Sigmoid colon (tissue), 7 donors: Measurements from ENCODE around the gene GOLGA1. TPM values are rescaled to one million over a fixed set of nuclear protein-coding genes. Genes with fewer than 3 reads are reported as not detected.

Experiments
- DNase-seq: peaks from one replicate; pipeline ENCODE4 v3.0.0-alpha.2; 2019
- H3K27ac ChIP-seq, 4 donors: fragments of 200-600 bp; sonication (generic); one replicate each; pipeline ENCODE4 v1.5.1; 2016 to 2019; ENCODE audit warnings: mild to moderate bottlenecking in 1 of 4
- H3K27me3 ChIP-seq, 3 donors: fragments of 200-600 bp; sonication (generic); one replicate each; pipeline ENCODE4 v1.5.1; 2019; ENCODE audit warnings: mild to moderate bottlenecking in 1 of 3
- H3K36me3 ChIP-seq, 4 donors: fragments of 200-600 bp; sonication (generic); one replicate each; pipeline ENCODE4 v1.5.1; 2016 to 2019
- H3K4me1 ChIP-seq, 4 donors: fragments of 200-600 bp; sonication (generic); one replicate each; pipeline ENCODE4 v1.5.1; 2017 to 2019
- H3K4me3 ChIP-seq, 4 donors: fragments of 200-600 bp; sonication (generic); one replicate each; pipeline ENCODE4 v1.5.1; 2017 to 2019; ENCODE audit warnings: mild to moderate bottlenecking in 2 of 4, moderate library complexity in 1 of 4
- H3K9me3 ChIP-seq, 4 donors: fragments of 200-600 bp in 3 of 4; sonication (generic) in 3 of 4; one replicate each; pipeline versions ENCODE4 v1.5.1 to v1.6.1; 2013 to 2019
- CTCF ChIP-seq, 4 experiments: fragments of 450-650 bp in 3 of 4; fragments of 200-600 bp in 1 of 4; IDR thresholded peaks; one replicate each; pipeline ENCODE4 v1.5.1; 2016 to 2019; ENCODE audit warnings: antibody characterized with exemption in 4 of 4, mild to moderate bottlenecking in 3 of 4, moderate library complexity in 2 of 4
- EP300 ChIP-seq, 4 donors: sonication (generic); formaldehyde crosslinking; IDR thresholded peaks; one replicate each; pipeline ENCODE4 v1.6.1; 2017; ENCODE audit warnings: antibody characterized with exemption in 4 of 4
- POLR2A ChIP-seq, 2 donors: fragments of 450-650 bp; IDR thresholded peaks; one replicate each; pipeline ENCODE4 v1.6.1; 2016; ENCODE audit warnings: antibody characterized with exemption in 2 of 2, mild to moderate bottlenecking in 2 of 2, moderate library complexity in 2 of 2
- POLR2AphosphoS5 ChIP-seq, 4 donors: sonication (generic); formaldehyde crosslinking; IDR thresholded peaks; one replicate each; pipeline ENCODE4 v1.6.1; 2017; ENCODE audit warnings: antibody characterized with exemption in 4 of 4
- WGBS, 2 donors: extraction: QIAGEN DNeasy Blood & Tissue Kit; methylation state at CpG; one replicate each; pipeline ENCODE4 v1.1.7; 2013; 5-methylcytosine and 5-hydroxymethylcytosine counted together
- intact Hi-C: fragments of 100-400 bp; cut with DNase I; formaldehyde crosslinking; loops from one replicate; pipeline ENCODE4 v1.15.1; 2023
- polyA plus RNA-seq, 3 donors: library from polyadenylated mRNA; stranded (reverse); fragments of 200-250 nt; gene quantifications; one replicate each; pipeline ENCODE4 v1.2.3, GENCODE V29; 2013
- total RNA-seq, 4 donors: library from RNA; depleted of rRNA; stranded (reverse); fragments of >200 nt; gene quantifications; one replicate each; pipeline ENCODE4 v1.1.0, GENCODE V29; 2016
- donor health status: healthy with polysubstance abuse.
- donor health status: Bipolar disorder and iron deficiency.
- donor health status: healthy.

GOLGA1 gene
- total and polyA plus RNA-seq, 7 donors: 7.8 to 32.1 (median 15.1) TPM

GRCh38 chr9:124873664-124874063 is 67.2 kb downstream of the GOLGA1 start:
- Histone ChIP-seq H3K36me3 (peaks cover 17 to 53% (median 26%) of the 10 kb centered on the region in 4 donors), H3K27me3 (no peaks in the 10 kb centered on the region), H3K4me1 (peaks cover 0 to 45% (median 43%) of the 10 kb centered on the region in 4 donors), H3K27ac (peak overlapping the region in 1 of 4 donors; percentile 94), H3K4me3 (no peak overlapping the region), H3K9me3 (no peaks in the 10 kb centered on the region)
- intact Hi-C loops: loop anchor here (5.0 kb wide), 1 partner anchor 314 kb away; the partner anchor contains the start of gene PPP6C
- 83 to 87% methylated on average over 14 of the region's 14 CpGs for WGBS, 2 donors
- TF ChIP-seq EP300 (IDR thresholded peaks at IDR 0.05) (no peak), POLR2AphosphoS5 (IDR thresholded peaks at IDR 0.05) (no peak), CTCF (IDR thresholded peaks at IDR 0.05) (no peak), POLR2A (IDR thresholded peaks at IDR 0.05) (no peak)
- no peak for DNase-seq

GRCh38 chr9:124871156-124871561 is 69.7 kb downstream of the GOLGA1 start:
- Histone ChIP-seq H3K36me3 (peaks cover 13 to 28% (median 19%) of the 10 kb centered on the region in 4 donors), H3K9me3 (no peaks in the 10 kb centered on the region), H3K27ac (peak overlapping the region in 3 of 4 donors; percentile 58 to 98 (median 94)), H3K4me3 (no peak overlapping the region), H3K4me1 (peaks cover 0 to 54% (median 51%) of the 10 kb centered on the region in 4 donors), H3K27me3 (no peaks in the 10 kb centered on the region)
- DNase-seq: no peak
- 76 to 79% methylated on average over 11 of the region's 11 CpGs for WGBS, 2 donors
- TF ChIP-seq POLR2AphosphoS5 (IDR thresholded peaks at IDR 0.05) (no peak), POLR2A (IDR thresholded peaks at IDR 0.05) (no peak), EP300 (IDR thresholded peaks at IDR 0.05) (no peak), CTCF (IDR thresholded peaks at IDR 0.05) (no peak)
- intact Hi-C loops: loop anchor here (5.0 kb wide), 1 partner anchor 316 kb away; the partner anchor contains the start of gene PPP6C

GRCh38 chr9:124870723-124871122 is 70.2 kb downstream of the GOLGA1 start:
- Histone ChIP-seq H3K36me3 (peaks cover 11 to 23% (median 15%) of the 10 kb centered on the region in 4 donors), H3K4me1 (peaks cover 0 to 54% (median 51%) of the 10 kb centered on the region in 4 donors), H3K27me3 (no peaks in the 10 kb centered on the region), H3K4me3 (peak overlapping the region in 3 of 4 donors; percentile 82 to 92 (median 88)), H3K9me3 (no peaks in the 10 kb centered on the region), H3K27ac (peak overlapping the region; percentile 93 to 98 (median 94))
- no peak for DNase-seq
- 50 to 62% methylated on average over 6 of the region's 6 CpGs for WGBS, 2 donors
- intact Hi-C loops: loop anchor here (5.0 kb wide), 1 partner anchor 317 kb away; the partner anchor contains the start of gene PPP6C
- TF ChIP-seq POLR2AphosphoS5 (IDR thresholded peaks at IDR 0.05): no peak
- no peak for TF ChIP-seq CTCF (IDR thresholded peaks at IDR 0.05)
- TF ChIP-seq POLR2A (IDR thresholded peaks at IDR 0.05): no peak
- no peak for TF ChIP-seq EP300 (IDR thresholded peaks at IDR 0.05)

- 2 to 3% methylated on average over 12 of the region's 12 CpGs for WGBS, 2 donors
- no peak for DNase-seq
- TF ChIP-seq POLR2AphosphoS5 (IDR thresholded peaks at IDR 0.05) (peak in 2 of 4 donors; percentile 25 to 48), EP300 (IDR thresholded peaks at IDR 0.05) (no peak)
- Histone ChIP-seq H3K27ac (peak overlapping the region; percentile 93 to 98 (median 94)), H3K27me3 (no peaks in the 10 kb centered on the region), H3K4me1 (peaks cover 0 to 54% (median 51%) of the 10 kb centered on the region in 4 donors), H3K9me3 (no peaks in the 10 kb centered on the region), H3K4me3 (peak overlapping the region; percentile 82 to 98 (median 90)), H3K36me3 (peaks cover 5 to 17% (median 8%) of the 10 kb centered on the region in 4 donors)
- intact Hi-C loops: loop anchor here (2.0 to 5.0 kb wide), 3 partner anchors 71 to 317 kb away; partner anchors contain the start of genes GOLGA1, PPP6C and SCAI
These were observed 70.8 kb downstream of the GOLGA1 start for GRCh38 chr9:124869986-124870560.

GRCh38 chr9:124869466-124869985 is 71.4 kb downstream of the GOLGA1 start:
- Histone ChIP-seq H3K36me3 (peaks cover 0 to 12% (median 4%) of the 10 kb centered on the region in 4 donors), H3K27me3 (no peaks in the 10 kb centered on the region), H3K27ac (peak overlapping the region; percentile 93 to 98 (median 94)), H3K9me3 (no peaks in the 10 kb centered on the region), H3K4me3 (peak overlapping the region; percentile 82 to 98 (median 90)), H3K4me1 (peaks cover 0 to 54% (median 51%) of the 10 kb centered on the region in 4 donors)
- no peak for DNase-seq
- TF ChIP-seq POLR2A (IDR thresholded peaks at IDR 0.05) (no peak), CTCF (IDR thresholded peaks at IDR 0.05) (no peak), EP300 (IDR thresholded peaks at IDR 0.05) (no peak), POLR2AphosphoS5 (IDR thresholded peaks at IDR 0.05) (no peak)
- intact Hi-C loops: loop anchor here (2.0 to 5.0 kb wide), 2 partner anchors 71 to 273 kb away; partner anchors contain the start of genes GOLGA1 and SCAI
- WGBS, 2 donors: 0 to 1% methylated on average over 41 of the region's 41 CpGs
